Neuron (in vitro differentiated cells): Measurements from ENCODE around the gene NTRK1.

Experiments
- H2AFZ ChIP-seq: one replicate; pipeline ENCODE4 v1.6.1; 2013; ENCODE audit warnings: low read depth, mild to moderate bottlenecking, inconsistent platforms, low read length, moderate library complexity
- H3K27me3 ChIP-seq: one replicate; pipeline ENCODE4 v1.6.1; 2013; ENCODE audit warnings: low read length; ENCODE audit not compliant: insufficient read depth
- H3K36me3 ChIP-seq: one replicate; pipeline ENCODE4 v1.6.1; 2013; ENCODE audit warnings: low read length; ENCODE audit not compliant: insufficient read depth
- H3K4me1 ChIP-seq: one replicate; pipeline ENCODE4 v1.6.1; 2013; ENCODE audit warnings: low read length; ENCODE audit not compliant: insufficient read depth
- H3K4me3 ChIP-seq: 2 replicates; pipeline ENCODE4 v1.5.1; 2013; ENCODE audit warnings: mild to moderate bottlenecking, low read length, moderate library complexity
- H3K9me3 ChIP-seq: one replicate; pipeline ENCODE4 v1.6.1; 2013; ENCODE audit warnings: low read length

NTRK1 gene

DNA sequence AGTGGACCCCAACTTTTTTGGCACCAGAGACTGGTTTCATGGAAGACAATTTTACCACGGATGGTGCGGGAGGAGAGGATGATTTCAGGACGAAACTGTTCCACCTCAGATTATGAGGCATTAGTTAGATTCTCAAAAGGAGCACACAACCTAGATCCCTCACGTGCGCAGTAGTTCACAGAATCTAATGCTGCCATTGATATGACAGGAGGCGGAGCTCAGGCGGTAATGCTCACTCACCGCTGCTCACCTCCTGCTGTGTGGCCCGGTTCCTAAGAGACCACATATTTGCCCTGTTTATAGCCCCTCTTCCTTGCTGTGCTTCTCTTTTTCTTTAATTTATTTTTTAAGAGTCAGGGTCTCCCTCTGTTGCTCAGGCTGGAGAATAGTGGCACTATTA, 4.6 kb downstream of the NTRK1 start:
- Histone ChIP-seq H3K27me3 (peaks cover 61% of the 10 kb centered on the region), H2AFZ (no peak overlapping the region), H3K9me3 (no peaks in the 10 kb centered on the region), H3K36me3 (no peaks in the 10 kb centered on the region), H3K4me3 (no peak overlapping the region), H3K4me1 (peaks cover 24% of the 10 kb centered on the region)

DNA sequence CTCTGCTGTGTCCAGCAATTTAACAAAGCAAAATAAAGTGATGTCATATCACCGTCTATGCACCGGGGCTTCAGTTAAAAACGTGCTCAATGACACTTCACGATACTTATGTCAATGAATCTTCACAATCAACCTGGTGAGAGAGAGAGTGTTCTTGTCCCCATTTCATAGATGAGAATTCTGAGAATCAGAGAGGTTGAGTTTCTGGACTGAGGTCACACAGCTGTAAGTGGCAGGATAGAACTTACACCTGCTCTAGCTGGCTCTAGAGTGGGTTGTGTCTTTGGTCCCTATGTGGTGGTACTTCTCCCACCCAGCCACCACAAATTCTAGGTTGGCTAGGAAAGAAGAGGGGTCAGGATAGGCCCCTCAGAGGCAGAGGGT, 5.2 kb downstream of the NTRK1 start:
- no peak overlapping the region for H2AFZ ChIP-seq
- peaks cover 62% of the 10 kb centered on the region for H3K27me3 ChIP-seq
- H3K4me1 ChIP-seq = peaks cover 22% of the 10 kb centered on the region
- no peak overlapping the region for H3K4me3 ChIP-seq
- no peaks in the 10 kb centered on the region for H3K9me3 ChIP-seq
- no peaks in the 10 kb centered on the region for H3K36me3 ChIP-seq

DNA sequence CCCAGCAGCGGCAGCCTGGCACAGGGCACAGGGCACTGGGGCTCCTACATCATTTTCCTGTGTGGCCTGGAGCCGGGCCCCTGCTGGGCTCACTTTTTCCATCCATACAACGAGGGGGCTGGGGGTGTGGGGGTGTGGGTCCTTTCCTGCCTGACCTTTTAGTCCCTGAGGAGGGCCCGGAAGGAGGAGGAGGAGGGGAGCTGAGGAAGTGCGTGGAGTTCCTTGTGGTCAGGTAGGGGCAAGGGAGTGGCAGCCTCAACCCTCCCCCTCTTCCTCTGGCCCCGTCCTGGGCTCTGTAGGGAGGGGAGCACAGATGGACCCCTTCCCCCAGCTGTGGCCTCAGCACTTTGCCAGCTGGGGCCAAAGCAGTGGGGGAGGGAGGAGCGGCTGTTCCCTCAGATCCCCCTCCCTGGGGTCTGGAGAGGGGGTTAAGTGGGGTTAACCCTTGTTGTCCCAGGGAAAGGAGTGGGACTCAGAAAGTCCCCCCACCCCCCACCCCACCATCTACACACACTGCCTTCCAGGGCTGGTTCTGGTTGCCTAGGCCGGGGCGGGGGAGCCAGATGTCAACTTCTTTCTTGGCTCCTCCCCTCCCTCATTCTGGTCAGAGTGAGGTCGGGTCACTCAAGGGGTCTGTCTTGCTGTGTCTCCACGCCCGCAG, 5.7 kb downstream of the NTRK1 start:
- Histone ChIP-seq H3K9me3 (no peaks in the 10 kb centered on the region), H3K4me1 (peaks cover 22% of the 10 kb centered on the region), H3K36me3 (no peaks in the 10 kb centered on the region), H3K4me3 (no peak overlapping the region), H3K27me3 (peaks cover 58% of the 10 kb centered on the region), H2AFZ (no peak overlapping the region)

DNA sequence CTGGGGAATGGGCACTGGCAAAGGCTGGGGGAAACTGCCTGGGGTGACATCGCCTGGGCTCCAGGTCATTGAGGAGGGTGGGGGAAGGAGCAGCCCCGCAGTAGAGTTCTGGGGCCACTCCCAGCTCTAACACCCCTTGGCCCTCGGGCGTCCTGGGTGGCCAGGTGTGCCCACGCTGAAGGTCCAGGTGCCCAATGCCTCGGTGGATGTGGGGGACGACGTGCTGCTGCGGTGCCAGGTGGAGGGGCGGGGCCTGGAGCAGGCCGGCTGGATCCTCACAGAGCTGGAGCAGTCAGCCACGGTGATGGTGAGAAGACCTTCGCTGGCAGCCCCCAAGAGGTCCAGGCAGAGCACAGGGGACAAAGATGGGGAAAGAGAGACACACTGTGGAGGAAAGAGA, 7.7 kb downstream of the NTRK1 start:
- H3K4me1 ChIP-seq = peaks cover 18% of the 10 kb centered on the region
- peaks cover 39% of the 10 kb centered on the region for H3K27me3 ChIP-seq
- no peaks in the 10 kb centered on the region for H3K9me3 ChIP-seq
- H3K36me3 ChIP-seq = no peaks in the 10 kb centered on the region
- H3K4me3 ChIP-seq = no peak overlapping the region
- H2AFZ ChIP-seq = no peak overlapping the region

DNA sequence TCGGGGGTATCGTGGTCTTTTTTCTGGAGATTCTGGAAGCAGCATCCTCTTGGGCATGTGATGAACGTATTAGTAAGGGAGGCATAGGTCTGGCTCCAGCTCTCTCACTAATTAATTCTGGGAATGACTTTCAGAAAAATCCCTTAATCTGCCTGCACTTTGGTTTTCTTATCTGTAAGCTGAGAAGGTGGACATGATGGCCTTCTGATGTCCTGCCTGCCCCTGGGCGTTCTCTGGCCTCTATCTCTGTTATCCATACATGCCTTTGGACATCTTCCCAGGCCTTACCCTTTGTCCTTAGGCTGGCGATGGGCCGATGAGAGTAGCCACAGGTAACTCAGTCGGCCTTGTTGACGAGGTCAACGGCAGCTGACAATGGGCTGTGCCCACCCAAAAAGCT, 8.8 kb downstream of the NTRK1 start:
- Histone ChIP-seq H3K4me3 (no peak overlapping the region), H3K36me3 (no peaks in the 10 kb centered on the region), H3K27me3 (peaks cover 39% of the 10 kb centered on the region), H3K9me3 (no peaks in the 10 kb centered on the region), H3K4me1 (peaks cover 16% of the 10 kb centered on the region), H2AFZ (no peak overlapping the region)

DNA sequence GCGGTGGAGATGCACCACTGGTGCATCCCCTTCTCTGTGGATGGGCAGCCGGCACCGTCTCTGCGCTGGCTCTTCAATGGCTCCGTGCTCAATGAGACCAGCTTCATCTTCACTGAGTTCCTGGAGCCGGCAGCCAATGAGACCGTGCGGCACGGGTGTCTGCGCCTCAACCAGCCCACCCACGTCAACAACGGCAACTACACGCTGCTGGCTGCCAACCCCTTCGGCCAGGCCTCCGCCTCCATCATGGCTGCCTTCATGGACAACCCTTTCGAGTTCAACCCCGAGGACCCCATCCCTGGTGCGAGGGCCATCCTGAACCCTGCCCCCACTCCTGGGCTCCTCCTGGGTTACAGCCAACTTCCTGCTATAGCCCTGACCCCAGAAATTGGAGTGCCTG, 13.0 kb downstream of the NTRK1 start:
- Histone ChIP-seq H3K9me3 (no peaks in the 10 kb centered on the region), H3K27me3 (peaks cover 59% of the 10 kb centered on the region), H3K36me3 (no peaks in the 10 kb centered on the region), H3K4me1 (no peaks in the 10 kb centered on the region), H2AFZ (no peak overlapping the region), H3K4me3 (no peak overlapping the region)

DNA sequence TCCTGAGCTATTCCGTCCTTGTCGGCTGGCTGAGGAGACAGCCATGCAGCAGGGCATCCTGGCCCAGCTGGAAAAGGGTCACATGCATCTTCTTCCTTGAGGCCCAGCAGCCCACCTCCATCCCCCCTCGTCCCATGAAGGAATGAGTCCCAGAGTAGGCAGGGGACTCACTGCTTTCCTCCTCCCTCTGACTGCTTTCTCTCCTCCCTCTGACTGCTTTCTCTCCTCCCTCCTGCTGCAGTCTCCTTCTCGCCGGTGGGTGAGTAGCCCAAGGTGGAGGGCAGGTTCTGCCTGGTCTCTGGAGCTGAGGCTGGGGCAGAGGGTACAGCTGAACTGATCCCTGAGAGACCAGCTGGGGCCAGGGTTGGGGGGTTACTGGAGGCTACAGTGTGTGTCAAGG, 13.5 kb downstream of the NTRK1 start:
- H3K36me3 ChIP-seq = no peaks in the 10 kb centered on the region
- no peak overlapping the region for H2AFZ ChIP-seq
- no peak overlapping the region for H3K4me3 ChIP-seq
- H3K27me3 ChIP-seq = peaks cover 64% of the 10 kb centered on the region
- H3K4me1 ChIP-seq = no peaks in the 10 kb centered on the region
- H3K9me3 ChIP-seq = no peaks in the 10 kb centered on the region

DNA sequence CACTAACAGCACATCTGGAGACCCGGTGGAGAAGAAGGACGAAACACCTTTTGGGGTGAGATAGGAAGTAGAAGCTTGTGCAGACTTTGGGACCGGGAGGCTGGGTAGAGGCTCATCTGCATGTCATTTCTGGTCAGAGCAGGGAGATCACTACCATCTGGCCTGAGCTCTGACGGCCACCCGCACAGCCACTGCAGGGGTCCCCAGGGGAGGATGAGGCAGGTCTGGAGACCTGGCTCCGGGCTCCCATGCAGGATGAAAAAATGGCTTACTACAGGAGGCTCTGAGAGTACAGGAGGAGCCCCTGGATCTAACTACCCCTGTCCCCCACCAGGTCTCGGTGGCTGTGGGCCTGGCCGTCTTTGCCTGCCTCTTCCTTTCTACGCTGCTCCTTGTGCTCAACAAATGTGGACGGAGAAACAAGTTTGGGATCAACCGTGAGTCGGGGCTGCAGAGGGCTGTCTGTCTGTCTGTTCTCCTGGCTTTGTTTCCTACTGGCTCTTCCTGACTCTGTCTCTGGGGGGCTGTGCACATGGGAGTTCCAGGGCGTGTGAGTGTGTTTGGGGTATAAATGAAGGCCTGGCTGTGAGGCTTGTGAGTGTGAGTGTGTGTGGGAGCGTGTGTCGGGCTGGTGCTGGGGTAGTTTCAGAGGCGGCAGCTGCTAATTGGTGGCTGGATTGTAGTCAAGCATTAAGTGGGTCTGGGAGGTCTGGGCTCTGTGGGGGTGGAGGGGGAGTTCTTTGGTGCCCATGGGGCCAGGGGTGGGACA, 14.1 kb downstream of the NTRK1 start:
- H2AFZ ChIP-seq = no peak overlapping the region
- H3K4me1 ChIP-seq = no peaks in the 10 kb centered on the region
- H3K36me3 ChIP-seq = no peaks in the 10 kb centered on the region
- H3K4me3 ChIP-seq = no peak overlapping the region
- peaks cover 64% of the 10 kb centered on the region for H3K27me3 ChIP-seq
- no peaks in the 10 kb centered on the region for H3K9me3 ChIP-seq

DNA sequence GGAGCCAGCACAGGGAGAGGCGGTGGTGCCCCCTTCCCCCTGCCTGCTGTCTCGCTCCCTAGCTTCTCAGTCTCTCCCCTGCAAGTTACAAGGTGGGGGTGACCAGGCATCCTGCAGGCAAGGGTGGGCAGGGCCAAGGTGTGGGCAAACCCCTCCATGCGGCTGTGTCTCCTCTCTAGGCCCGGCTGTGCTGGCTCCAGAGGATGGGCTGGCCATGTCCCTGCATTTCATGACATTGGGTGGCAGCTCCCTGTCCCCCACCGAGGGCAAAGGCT, 14.6 kb downstream of the NTRK1 start:
- H3K27me3 ChIP-seq = peaks cover 63% of the 10 kb centered on the region
- H3K9me3 ChIP-seq = no peaks in the 10 kb centered on the region
- H2AFZ ChIP-seq = no peak overlapping the region
- no peak overlapping the region for H3K4me3 ChIP-seq
- H3K4me1 ChIP-seq = no peaks in the 10 kb centered on the region
- no peaks in the 10 kb centered on the region for H3K36me3 ChIP-seq

DNA sequence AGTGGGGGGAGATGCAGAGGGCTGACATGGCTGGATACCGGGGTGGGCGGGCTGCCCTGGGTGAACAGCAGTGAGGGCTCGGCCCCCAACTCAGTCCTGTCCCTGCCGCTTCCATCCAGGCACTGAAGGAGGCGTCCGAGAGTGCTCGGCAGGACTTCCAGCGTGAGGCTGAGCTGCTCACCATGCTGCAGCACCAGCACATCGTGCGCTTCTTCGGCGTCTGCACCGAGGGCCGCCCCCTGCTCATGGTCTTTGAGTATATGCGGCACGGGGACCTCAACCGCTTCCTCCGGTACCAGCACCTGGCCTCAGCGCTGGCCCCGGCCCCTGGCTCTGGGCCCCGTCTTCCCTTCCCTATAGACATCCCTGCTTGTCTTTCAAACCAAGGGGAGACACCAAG, 15.6 kb downstream of the NTRK1 start:
- Histone ChIP-seq H3K4me1 (no peaks in the 10 kb centered on the region), H3K4me3 (no peak overlapping the region), H2AFZ (no peak overlapping the region), H3K9me3 (no peaks in the 10 kb centered on the region), H3K27me3 (peaks cover 58% of the 10 kb centered on the region), H3K36me3 (no peaks in the 10 kb centered on the region)

DNA sequence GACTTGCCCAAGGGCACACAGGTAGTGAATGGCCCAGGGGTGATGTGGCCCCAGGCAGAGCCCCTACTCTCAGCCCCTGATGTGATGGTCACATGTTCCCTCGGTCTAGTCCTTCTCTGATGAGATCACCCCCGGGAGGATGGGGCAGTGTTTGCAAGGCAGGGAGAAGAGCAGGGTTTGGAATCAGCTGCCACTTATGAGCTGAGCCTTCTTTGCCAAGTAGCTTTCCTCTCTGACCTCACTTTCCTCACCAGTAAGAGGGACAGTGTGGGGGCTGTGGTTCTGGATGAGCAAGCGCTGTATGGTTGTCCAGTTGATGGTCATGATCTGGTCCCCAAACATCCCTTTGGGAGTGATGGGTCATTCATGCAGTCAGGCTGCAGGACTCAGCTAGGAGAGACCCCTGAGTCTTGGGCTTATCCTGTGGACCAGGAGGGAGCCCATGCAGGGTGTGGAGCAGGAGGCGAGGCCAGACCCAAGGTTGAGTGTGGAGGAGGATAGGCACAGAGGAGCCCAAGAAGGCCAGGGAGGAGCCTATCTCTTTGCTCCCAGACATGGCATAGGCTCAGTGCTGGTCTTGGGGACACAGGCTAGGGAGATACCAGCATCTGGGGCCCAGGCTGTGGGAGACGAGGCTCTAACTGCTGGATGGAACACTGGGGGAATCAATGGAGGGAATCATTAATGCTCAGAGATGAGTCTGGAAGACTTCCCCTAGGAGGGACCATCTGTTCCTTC, 16.9 kb downstream of the NTRK1 start:
- Histone ChIP-seq H3K27me3 (peaks cover 69% of the 10 kb centered on the region), H3K9me3 (no peaks in the 10 kb centered on the region)

DNA sequence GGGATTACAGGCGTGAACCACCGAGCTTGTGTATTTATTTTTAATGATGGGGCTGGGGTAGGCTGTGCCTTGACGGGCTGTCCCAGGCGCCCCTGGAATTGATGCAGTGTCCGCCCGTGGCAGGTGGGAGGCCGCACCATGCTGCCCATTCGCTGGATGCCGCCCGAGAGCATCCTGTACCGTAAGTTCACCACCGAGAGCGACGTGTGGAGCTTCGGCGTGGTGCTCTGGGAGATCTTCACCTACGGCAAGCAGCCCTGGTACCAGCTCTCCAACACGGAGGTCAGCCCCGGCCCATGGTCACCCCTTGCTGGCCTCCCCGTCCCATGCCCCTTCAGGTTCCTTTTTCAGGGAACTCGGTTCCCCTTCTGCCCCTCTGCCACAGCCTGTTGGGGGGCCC, 19.2 kb downstream of the NTRK1 start:
- H2AFZ ChIP-seq = no peak overlapping the region
- H3K4me3 ChIP-seq = no peak overlapping the region
- H3K9me3 ChIP-seq = no peaks in the 10 kb centered on the region
- H3K27me3 ChIP-seq = peaks cover 74% of the 10 kb centered on the region
- no peaks in the 10 kb centered on the region for H3K36me3 ChIP-seq
- H3K4me1 ChIP-seq = peaks cover 3% of the 10 kb centered on the region

More for the DNA sequence above, 16.9 kb downstream of the NTRK1 start:
- Histone ChIP-seq H3K4me1 (no peaks in the 10 kb centered on the region), H3K4me3 (no peak overlapping the region), H2AFZ (no peak overlapping the region), H3K36me3 (no peaks in the 10 kb centered on the region)

DNA sequence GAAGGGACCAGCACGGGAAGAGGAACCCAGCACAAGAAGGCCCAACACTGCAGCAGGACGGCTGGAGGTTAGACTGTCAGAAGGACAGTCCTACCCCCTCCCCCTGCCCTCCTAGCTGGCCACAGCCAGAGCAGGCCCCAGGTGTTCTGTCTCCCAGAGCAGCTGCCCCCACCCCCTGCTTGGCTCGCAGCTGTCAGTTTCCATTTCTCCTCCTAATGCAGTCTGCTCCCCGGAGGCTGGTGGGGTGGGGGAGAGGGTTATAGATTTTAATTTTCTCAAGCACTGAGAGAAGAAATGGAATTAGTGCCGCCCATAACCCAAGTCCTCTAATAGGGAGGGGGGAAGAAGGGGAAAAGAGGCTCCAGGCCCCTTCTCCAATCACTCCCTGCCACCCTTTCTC, 19.8 kb downstream of the NTRK1 start:
- Histone ChIP-seq H3K4me1 (peaks cover 3% of the 10 kb centered on the region), H3K36me3 (no peaks in the 10 kb centered on the region), H3K27me3 (peaks cover 74% of the 10 kb centered on the region), H3K4me3 (no peak overlapping the region), H3K9me3 (no peaks in the 10 kb centered on the region), H2AFZ (no peak overlapping the region)
